A549 (cell line): ENCODE data around the gene GPR15LG. TPM values are rescaled to one million over a fixed set of nuclear protein-coding genes. Genes with fewer than 3 reads are reported as not detected.
A peak's percentile ranks its signal among the peaks of the same experiment; 100 is the strongest.

Experiments used
- ATAC-seq, 2 experiments: fragments of 200-7000 bp in 1 of 2; fragments of >200 bp in 1 of 2; cut with Nextera tagmentation in 1 of 2; cut with Tn5 transposase in 1 of 2; 3 replicates each; pipeline versions ENCODE4 v1.8.0 to v1.9.1; 2018 to 2020; ENCODE audit warnings: mild to moderate bottlenecking in 1 of 2, moderate library complexity in 1 of 2
- CTCF ChIA-PET: fragments of 300-600 bp; sonication (Branson Sonifier 250); formaldehyde crosslinking; extraction: SDS; loops from one replicate; lab custom pipeline; 2021; ENCODE audit warnings: antibody characterized with exemption, inconsistent platforms; lab: Yijun Ruan, JAX
- POLR2A ChIA-PET: fragments of 350-600 bp; formaldehyde crosslinking; extraction: SDS; loops from one replicate; lab custom pipeline; 2021; ENCODE audit warnings: antibody characterized with exemption, inconsistent platforms; lab: Yijun Ruan, JAX
- DNase-seq, 2 experiments: peaks; one replicate each; pipeline versions ENCODE4 v3.0.0 to v3.0.0-alpha.2; 2011 to 2016; ENCODE audit warnings: low read depth in 1 of 2, low spot score in 1 of 2
- FAIRE-seq: peaks from 2 replicates; lab custom pipeline; 2011; peaks lifted over from hg19 to GRCh38; lab: Jason Lieb, UNC
- H3K27ac ChIP-seq, 2 experiments: fragments of >200 bp; sonication (Bioruptor Twin); formaldehyde crosslinking; 3 replicates each; pipeline ENCODE4 v1.5.1; 2016 to 2017
- H3K4me1 ChIP-seq: fragments of >200 bp; sonication (Bioruptor Twin); formaldehyde crosslinking; 3 replicates; pipeline ENCODE4 v1.6.1; 2016
- H3K4me2 ChIP-seq: fragments of >200 bp; sonication (Bioruptor Twin); formaldehyde crosslinking; 3 replicates; pipeline ENCODE4 v1.6.1; 2016
- H3K4me3 ChIP-seq: fragments of >200 bp; sonication (Bioruptor Twin); formaldehyde crosslinking; 3 replicates; pipeline ENCODE4 v1.5.1; 2016
- H3K9me3 ChIP-seq: fragments of >200 bp; sonication (Bioruptor Twin); formaldehyde crosslinking; 3 replicates; pipeline ENCODE4 v1.6.1; 2016
- CBX2 ChIP-seq: fragments of 200-600 bp; sonication (generic); IDR thresholded peaks from 2 replicates; pipeline ENCODE4 v1.6.1; 2016; ENCODE audit warnings: low read depth, mild to moderate bottlenecking, borderline replicate concordance
- CBX8 ChIP-seq: fragments of 200-600 bp; sonication (generic); IDR thresholded peaks from 2 replicates; pipeline ENCODE4 v1.6.1; 2016
- CHD4 ChIP-seq: fragments of 200-600 bp; sonication (generic); IDR thresholded peaks from 2 replicates; pipeline ENCODE4 v1.6.1; 2016; ENCODE audit warnings: antibody characterized with exemption, mild to moderate bottlenecking, borderline replicate concordance
- EHF ChIP-seq: fragments of 250-450 bp; sonication (Bioruptor Pico); IDR thresholded peaks from 2 replicates; pipeline ENCODE4 v1.5.0; 2020; ENCODE audit warnings: mild to moderate bottlenecking
- ESRRA ChIP-seq: fragments of 150-350 bp; IDR thresholded peaks from 2 replicates; pipeline ENCODE4 v1.6.1; 2014; ENCODE audit warnings: mild to moderate bottlenecking, low read length, borderline replicate concordance
- FOSL2 ChIP-seq, 2 experiments: fragments of 450-650 bp in 1 of 2; fragments of >200 bp in 1 of 2; sonication (Bioruptor Twin) in 1 of 2; formaldehyde crosslinking; IDR thresholded peaks; 2 replicates each; pipeline versions ENCODE4 v1.5.0 to v1.6.1; 2016 to 2020; ENCODE audit warnings: mild to moderate bottlenecking in 1 of 2, moderate library complexity in 1 of 2
- FOXS1 ChIP-seq: fragments of 250-450 bp; sonication (Bioruptor Pico); IDR thresholded peaks from 2 replicates; pipeline ENCODE4 v1.5.0; 2020; ENCODE audit warnings: mild to moderate bottlenecking, moderate library complexity
- HES2 ChIP-seq: fragments of >200 bp; sonication (Bioruptor Twin); formaldehyde crosslinking; IDR thresholded peaks from 2 replicates; pipeline ENCODE4 v1.6.1; 2016
- HOXB13 ChIP-seq: fragments of 250-450 bp; sonication (Bioruptor Pico); IDR thresholded peaks from 2 replicates; pipeline ENCODE4 v1.5.0; 2020; ENCODE audit warnings: low read depth, mild to moderate bottlenecking, moderate library complexity
- HOXB5 ChIP-seq: fragments of 250-450 bp; sonication (Bioruptor Pico); IDR thresholded peaks from 2 replicates; pipeline ENCODE4 v1.5.0; 2020; ENCODE audit warnings: mild to moderate bottlenecking, moderate library complexity
- JUN ChIP-seq, 2 experiments: fragments of >200 bp; sonication (Bioruptor Twin); formaldehyde crosslinking; IDR thresholded peaks; 2 replicates in 1 of 2; 3 replicates in 1 of 2; pipeline ENCODE4 v1.6.1; 2016 to 2017
- KDM1A ChIP-seq: fragments of 200-600 bp; sonication (generic); IDR thresholded peaks from 2 replicates; pipeline ENCODE4 v1.6.1; 2016; ENCODE audit warnings: low read depth, mild to moderate bottlenecking
- NPAS2 ChIP-seq: fragments of 250-450 bp; sonication (Bioruptor Pico); IDR thresholded peaks from 2 replicates; pipeline ENCODE4 v1.8.0; 2022; ENCODE audit warnings: mild to moderate bottlenecking, moderate library complexity, borderline replicate concordance
- NR3C1 ChIP-seq: fragments of >200 bp; sonication (Bioruptor Twin); formaldehyde crosslinking; IDR thresholded peaks from 3 replicates; pipeline ENCODE4 v1.6.1; 2017
- PBX3 ChIP-seq: IDR thresholded peaks from 2 replicates; pipeline ENCODE4 v1.6.1; 2012
- POLR2A ChIP-seq: IDR thresholded peaks from 2 replicates; pipeline ENCODE4 v1.6.1; 2012; ENCODE audit warnings: mild to moderate bottlenecking, low read length
- RAD21 ChIP-seq, 2 experiments: fragments of >200 bp in 1 of 2; sonication (Bioruptor Twin) in 1 of 2; formaldehyde crosslinking in 1 of 2; IDR thresholded peaks in 1 of 2; conservative IDR thresholded peaks in 1 of 2; 2 replicates in 1 of 2; 3 replicates in 1 of 2; pipeline ENCODE4 v1.6.1; 2012 to 2018; ENCODE audit warnings: inconsistent platforms in 1 of 2
- RNF2 ChIP-seq: fragments of 200-600 bp; sonication (generic); IDR thresholded peaks from 2 replicates; pipeline ENCODE4 v1.6.1; 2016; ENCODE audit warnings: low read depth, mild to moderate bottlenecking, antibody characterized with exemption, moderate library complexity, borderline replicate concordance
- SMC3 ChIP-seq: fragments of >200 bp; sonication (Bioruptor Twin); formaldehyde crosslinking; IDR thresholded peaks from 3 replicates; pipeline ENCODE4 v1.6.1; 2018; ENCODE audit warnings: inconsistent platforms
- SREBF2 ChIP-seq: fragments of 450-650 bp; IDR thresholded peaks from 2 replicates; pipeline ENCODE4 v1.6.1; 2014; ENCODE audit warnings: mild to moderate bottlenecking, moderate library complexity
- TFCP2L1 ChIP-seq: fragments of 250-450 bp; sonication (Bioruptor Pico); IDR thresholded peaks from 2 replicates; pipeline ENCODE4 v1.5.0; 2021; ENCODE audit warnings: mild to moderate bottlenecking
- ZC3H11A ChIP-seq: fragments of 450-650 bp; IDR thresholded peaks from 2 replicates; pipeline ENCODE4 v1.6.1; 2014; ENCODE audit warnings: antibody characterized with exemption, mild to moderate bottlenecking
- ZNF302 ChIP-seq: fragments of 250-450 bp; sonication (Bioruptor Pico); IDR thresholded peaks from 2 replicates; pipeline ENCODE4 v1.9.0; 2021; ENCODE audit warnings: inconsistent platforms, mild to moderate bottlenecking, moderate library complexity
- WGBS: methylation state at CpG from one replicate; pipeline ENCODE4 v1.1.6; 2017; ENCODE audit errors: missing lambda C conversion rate; 5-methylcytosine and 5-hydroxymethylcytosine counted together
- polyA plus RNA-seq, 4 experiments: library from polyadenylated mRNA; depleted of rRNA in 3 of 4; stranded (reverse); fragments of >200 nt; fragmentation: RNase III in 1 of 4; extraction: RNeasy Plus Mini Kit Qiagen cat#74134 plus additional on column Dnase treatment in 1 of 4; gene quantifications; 2 replicates in 3 of 4; 3 replicates in 1 of 4; pipeline ENCODE4 v1.2.3, GENCODE V29; 2011 to 2017
- TF ChIP-seq, protein P1 (sequence below): fragments of 200-600 bp; sonication (generic); IDR thresholded peaks from 2 replicates; pipeline ENCODE4 v1.6.1; 2016; ENCODE audit warnings: antibody characterized with exemption, mild to moderate bottlenecking, moderate library complexity
- TF ChIP-seq, protein P2 (sequence below): fragments of >200 bp; sonication (Bioruptor Twin); formaldehyde crosslinking; IDR thresholded peaks from 3 replicates; pipeline ENCODE4 v1.5.1; 2016

GPR15LG gene
- polyA plus RNA-seq, 2 of the 4 experiments (the other 2 are of a cell fraction), result not detected

- TF ChIP-seq FOSL2 (IDR thresholded peaks at IDR 0.05), result no peak
- no peak for TF ChIP-seq FOSL2 (CRISPR knock-in tag; IDR thresholded peaks at IDR 0.05)
Measured at GRCh38 chr10:84204122-84204521, 30.5 kb downstream of the GPR15LG start (continued).

DNA sequence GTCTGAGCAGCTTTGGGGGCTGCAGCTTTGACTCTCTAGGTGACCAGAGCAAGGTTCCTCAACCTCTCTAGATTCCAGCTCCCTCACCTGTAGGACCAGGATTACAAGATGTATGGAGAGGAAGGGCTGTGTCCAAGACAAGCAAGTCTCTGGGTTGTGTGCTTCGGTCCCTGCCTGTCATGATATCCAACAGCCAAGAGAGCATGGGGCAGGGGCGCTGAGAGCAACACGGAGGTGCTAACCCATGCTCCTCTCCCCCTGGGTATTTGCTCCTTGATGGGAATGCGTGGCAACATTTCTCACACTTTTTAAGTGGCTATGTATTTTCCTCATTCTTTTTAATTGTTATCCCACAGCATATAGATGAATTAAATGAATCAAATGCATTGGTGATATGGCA is 31.0 kb downstream of the GPR15LG start:
- H3K4me2 ChIP-seq, result no peak overlapping the region
- no peak for FAIRE-seq
- DNase-seq, result no peak
- no peak overlapping the region for H3K4me3 ChIP-seq
- 31% methylated on average over 4 of the region's 4 CpGs for WGBS
- no peak for ATAC-seq
- TF ChIP-seq, protein P1, sequence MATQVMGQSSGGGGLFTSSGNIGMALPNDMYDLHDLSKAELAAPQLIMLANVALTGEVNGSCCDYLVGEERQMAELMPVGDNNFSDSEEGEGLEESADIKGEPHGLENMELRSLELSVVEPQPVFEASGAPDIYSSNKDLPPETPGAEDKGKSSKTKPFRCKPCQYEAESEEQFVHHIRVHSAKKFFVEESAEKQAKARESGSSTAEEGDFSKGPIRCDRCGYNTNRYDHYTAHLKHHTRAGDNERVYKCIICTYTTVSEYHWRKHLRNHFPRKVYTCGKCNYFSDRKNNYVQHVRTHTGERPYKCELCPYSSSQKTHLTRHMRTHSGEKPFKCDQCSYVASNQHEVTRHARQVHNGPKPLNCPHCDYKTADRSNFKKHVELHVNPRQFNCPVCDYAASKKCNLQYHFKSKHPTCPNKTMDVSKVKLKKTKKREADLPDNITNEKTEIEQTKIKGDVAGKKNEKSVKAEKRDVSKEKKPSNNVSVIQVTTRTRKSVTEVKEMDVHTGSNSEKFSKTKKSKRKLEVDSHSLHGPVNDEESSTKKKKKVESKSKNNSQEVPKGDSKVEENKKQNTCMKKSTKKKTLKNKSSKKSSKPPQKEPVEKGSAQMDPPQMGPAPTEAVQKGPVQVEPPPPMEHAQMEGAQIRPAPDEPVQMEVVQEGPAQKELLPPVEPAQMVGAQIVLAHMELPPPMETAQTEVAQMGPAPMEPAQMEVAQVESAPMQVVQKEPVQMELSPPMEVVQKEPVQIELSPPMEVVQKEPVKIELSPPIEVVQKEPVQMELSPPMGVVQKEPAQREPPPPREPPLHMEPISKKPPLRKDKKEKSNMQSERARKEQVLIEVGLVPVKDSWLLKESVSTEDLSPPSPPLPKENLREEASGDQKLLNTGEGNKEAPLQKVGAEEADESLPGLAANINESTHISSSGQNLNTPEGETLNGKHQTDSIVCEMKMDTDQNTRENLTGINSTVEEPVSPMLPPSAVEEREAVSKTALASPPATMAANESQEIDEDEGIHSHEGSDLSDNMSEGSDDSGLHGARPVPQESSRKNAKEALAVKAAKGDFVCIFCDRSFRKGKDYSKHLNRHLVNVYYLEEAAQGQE, result no peak
- no peak for TF ChIP-seq PBX3
- TF ChIP-seq NPAS2, result no peak
- no peak for TF ChIP-seq RNF2
- TF ChIP-seq POLR2A, result no peak
- TF ChIP-seq EHF (CRISPR knock-in tag), result no peak
- no peak for TF ChIP-seq TFCP2L1 (CRISPR knock-in tag)
- no peak for TF ChIP-seq FOXS1 (CRISPR knock-in tag)
- no peak for TF ChIP-seq CBX8
- no peak for TF ChIP-seq NR3C1
- TF ChIP-seq SREBF2, result no peak
- TF ChIP-seq ZC3H11A, result no peak
- TF ChIP-seq HOXB13, result no peak
- no peak for TF ChIP-seq CHD4
- no peak for TF ChIP-seq HOXB5 (CRISPR knock-in tag)
- TF ChIP-seq ESRRA, result no peak
- TF ChIP-seq CBX2, result no peak
- TF ChIP-seq HES2, result no peak
- TF ChIP-seq KDM1A, result no peak
- no peak for TF ChIP-seq JUN (IDR thresholded peaks at IDR 0.05)
- H3K9me3 ChIP-seq, result no peaks in the 10 kb centered on the region
- no peaks in the 10 kb centered on the region for H3K4me1 ChIP-seq
- ChIA-PET CTCF (interaction anchor here (1.1 to 3.5 kb wide), 9 partner anchors 10 to 79 kb away, joined by 3 to 15 read pairs (median 4); partner anchors contain the start of gene CDHR1), POLR2A (no interaction called here)
- no peak overlapping the region for H3K27ac ChIP-seq

- ChIA-PET CTCF (interaction anchor here (0.7 to 3.5 kb wide), 11 partner anchors 10 to 79 kb away, joined by 3 to 15 read pairs (median 3); partner anchors contain the start of gene CDHR1), POLR2A (no interaction called here)
- TF ChIP-seq ZNF302 (CRISPR knock-in tag), result no peak
- peak; percentile 54 to 72 for TF ChIP-seq RAD21 (conservative IDR thresholded peaks at IDR 0.05 in 1 of 2, IDR thresholded peaks at IDR 0.05 in 1 of 2)
- TF ChIP-seq, protein P2, sequence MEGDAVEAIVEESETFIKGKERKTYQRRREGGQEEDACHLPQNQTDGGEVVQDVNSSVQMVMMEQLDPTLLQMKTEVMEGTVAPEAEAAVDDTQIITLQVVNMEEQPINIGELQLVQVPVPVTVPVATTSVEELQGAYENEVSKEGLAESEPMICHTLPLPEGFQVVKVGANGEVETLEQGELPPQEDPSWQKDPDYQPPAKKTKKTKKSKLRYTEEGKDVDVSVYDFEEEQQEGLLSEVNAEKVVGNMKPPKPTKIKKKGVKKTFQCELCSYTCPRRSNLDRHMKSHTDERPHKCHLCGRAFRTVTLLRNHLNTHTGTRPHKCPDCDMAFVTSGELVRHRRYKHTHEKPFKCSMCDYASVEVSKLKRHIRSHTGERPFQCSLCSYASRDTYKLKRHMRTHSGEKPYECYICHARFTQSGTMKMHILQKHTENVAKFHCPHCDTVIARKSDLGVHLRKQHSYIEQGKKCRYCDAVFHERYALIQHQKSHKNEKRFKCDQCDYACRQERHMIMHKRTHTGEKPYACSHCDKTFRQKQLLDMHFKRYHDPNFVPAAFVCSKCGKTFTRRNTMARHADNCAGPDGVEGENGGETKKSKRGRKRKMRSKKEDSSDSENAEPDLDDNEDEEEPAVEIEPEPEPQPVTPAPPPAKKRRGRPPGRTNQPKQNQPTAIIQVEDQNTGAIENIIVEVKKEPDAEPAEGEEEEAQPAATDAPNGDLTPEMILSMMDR, result peak; percentile 52; the same call in 2 of the 3 replicates
- peak; percentile 33; the same call in 2 of the 3 replicates for TF ChIP-seq SMC3
- no peak overlapping the region for H3K4me3 ChIP-seq
- peak; percentile 65 to 91 for ATAC-seq
- H3K9me3 ChIP-seq, result no peaks in the 10 kb centered on the region
- DNase-seq, result peak; percentile 61 to 62
- no peak overlapping the region for H3K4me2 ChIP-seq
- WGBS, result 22% methylated on average over 8 of the region's 8 CpGs
- peak; percentile 18 for FAIRE-seq
- H3K27ac ChIP-seq, result no peak overlapping the region
- H3K4me1 ChIP-seq, result no peaks in the 10 kb centered on the region
Measured at GRCh38 chr10:84205049-84205852, 31.6 kb downstream of the GPR15LG start.
